Measurements from ENCODE around the gene MTOR.
A peak's percentile ranks its signal among the peaks of the same experiment; 100 is the strongest.

Gene MTOR

DNA sequence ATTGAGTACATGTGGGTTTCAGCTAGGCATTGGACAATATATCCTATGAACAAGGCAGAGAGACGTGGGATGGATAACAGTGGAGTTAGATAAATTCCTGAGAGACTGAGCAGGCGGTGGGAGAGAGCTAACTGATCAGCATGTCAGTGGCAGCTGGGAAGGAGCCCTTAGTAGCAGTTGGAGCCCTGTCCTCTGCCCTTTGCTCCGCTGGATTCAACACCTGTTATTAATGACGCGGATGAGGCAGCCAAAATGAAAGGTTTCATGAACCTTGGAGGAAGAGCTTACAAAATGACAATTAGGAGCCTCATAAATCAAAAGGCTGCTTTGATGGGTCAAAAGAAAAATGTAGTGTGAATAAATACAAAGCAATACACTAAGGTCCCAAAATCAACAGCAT, 26.7 kb upstream of the MTOR start:
- H3K36me3 ChIP-seq (ENCODE audit: insufficient read depth), result no peaks in the 10 kb centered on the region

DNA sequence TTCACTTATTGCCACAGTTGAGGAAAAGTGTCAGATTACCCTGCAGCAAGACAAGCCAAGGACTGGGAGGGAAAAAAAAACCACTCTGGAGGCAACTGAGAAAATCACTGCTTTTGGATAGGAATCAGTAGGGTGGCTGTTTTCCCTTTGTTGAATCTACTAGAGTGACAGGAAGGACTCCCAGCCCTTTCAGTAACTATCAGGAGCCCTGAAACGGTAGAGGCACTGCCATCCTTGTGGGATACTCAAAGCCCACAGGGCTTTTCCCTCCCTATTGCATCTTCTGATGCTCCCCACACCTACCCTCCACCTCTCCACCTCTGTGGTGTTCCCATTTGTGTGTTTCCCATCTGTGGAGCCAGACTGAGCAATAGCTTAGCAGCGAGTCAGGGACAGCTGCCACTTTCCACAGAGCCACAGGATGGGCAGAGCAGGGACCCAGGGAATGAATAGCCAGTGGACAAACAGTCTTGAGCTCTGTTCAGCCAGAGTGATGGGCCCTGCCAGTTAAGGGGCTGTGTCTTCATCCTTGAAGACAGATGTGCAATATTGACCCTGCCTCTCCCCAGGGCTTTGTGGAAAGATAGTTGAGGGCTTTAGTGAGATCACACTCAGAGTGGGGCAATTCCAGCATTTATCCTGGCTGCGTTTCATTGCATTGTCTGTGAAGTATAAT, 24.5 kb upstream of the MTOR start:
- Histone ChIP-seq H3K36me3 (ENCODE audit: insufficient read depth) (no peaks in the 10 kb centered on the region), H2AFZ (ENCODE audit: low read depth) (no peak overlapping the region), H3K4me3 (IDR thresholded peaks at IDR 0.05; ENCODE audit: insufficient read depth, low read depth, low read length) (no peak overlapping the region), H3K27me3 (ENCODE audit: insufficient read depth, low read depth) (no peaks in the 10 kb centered on the region), H3K4me2 (no peak overlapping the region), H3K9ac (no peak overlapping the region), H3K79me2 (ENCODE audit: insufficient read depth, low read depth) (0 out of 2 replicates have a peak, but pooled peaks cover 8% of the 10 kb centered on the region), H3K4me1 (ENCODE audit: low read depth, poor library complexity, severe bottlenecking) (no peaks in the 10 kb centered on the region), H4K20me1 (ENCODE audit: insufficient read depth) (no peaks in the 10 kb centered on the region), H3K27ac (no peak overlapping the region)
- TF ChIP-seq, protein P1, sequence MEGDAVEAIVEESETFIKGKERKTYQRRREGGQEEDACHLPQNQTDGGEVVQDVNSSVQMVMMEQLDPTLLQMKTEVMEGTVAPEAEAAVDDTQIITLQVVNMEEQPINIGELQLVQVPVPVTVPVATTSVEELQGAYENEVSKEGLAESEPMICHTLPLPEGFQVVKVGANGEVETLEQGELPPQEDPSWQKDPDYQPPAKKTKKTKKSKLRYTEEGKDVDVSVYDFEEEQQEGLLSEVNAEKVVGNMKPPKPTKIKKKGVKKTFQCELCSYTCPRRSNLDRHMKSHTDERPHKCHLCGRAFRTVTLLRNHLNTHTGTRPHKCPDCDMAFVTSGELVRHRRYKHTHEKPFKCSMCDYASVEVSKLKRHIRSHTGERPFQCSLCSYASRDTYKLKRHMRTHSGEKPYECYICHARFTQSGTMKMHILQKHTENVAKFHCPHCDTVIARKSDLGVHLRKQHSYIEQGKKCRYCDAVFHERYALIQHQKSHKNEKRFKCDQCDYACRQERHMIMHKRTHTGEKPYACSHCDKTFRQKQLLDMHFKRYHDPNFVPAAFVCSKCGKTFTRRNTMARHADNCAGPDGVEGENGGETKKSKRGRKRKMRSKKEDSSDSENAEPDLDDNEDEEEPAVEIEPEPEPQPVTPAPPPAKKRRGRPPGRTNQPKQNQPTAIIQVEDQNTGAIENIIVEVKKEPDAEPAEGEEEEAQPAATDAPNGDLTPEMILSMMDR (conservative IDR thresholded peaks at IDR 0.05; ENCODE audit: low read depth, low read length), result no peak

More for the DNA sequence above, 26.7 kb upstream of the MTOR start:
- TF ChIP-seq, protein P1 (conservative IDR thresholded peaks at IDR 0.05; ENCODE audit: low read depth, low read length), result no peak
- no peak overlapping the region for H2AFZ ChIP-seq (ENCODE audit: low read depth)
- no peaks in the 10 kb centered on the region for H3K4me1 ChIP-seq (ENCODE audit: low read depth, poor library complexity, severe bottlenecking)
- H4K20me1 ChIP-seq (ENCODE audit: insufficient read depth), result no peaks in the 10 kb centered on the region
- no peak overlapping the region for H3K4me3 ChIP-seq (IDR thresholded peaks at IDR 0.05; ENCODE audit: insufficient read depth, low read depth, low read length)
- no peak overlapping the region for H3K27ac ChIP-seq
- H3K27me3 ChIP-seq (ENCODE audit: insufficient read depth, low read depth), result no peaks in the 10 kb centered on the region
- no peak overlapping the region for H3K9ac ChIP-seq
- H3K79me2 ChIP-seq (ENCODE audit: insufficient read depth, low read depth), result no peaks in the 10 kb centered on the region
- no peak overlapping the region for H3K4me2 ChIP-seq

DNA sequence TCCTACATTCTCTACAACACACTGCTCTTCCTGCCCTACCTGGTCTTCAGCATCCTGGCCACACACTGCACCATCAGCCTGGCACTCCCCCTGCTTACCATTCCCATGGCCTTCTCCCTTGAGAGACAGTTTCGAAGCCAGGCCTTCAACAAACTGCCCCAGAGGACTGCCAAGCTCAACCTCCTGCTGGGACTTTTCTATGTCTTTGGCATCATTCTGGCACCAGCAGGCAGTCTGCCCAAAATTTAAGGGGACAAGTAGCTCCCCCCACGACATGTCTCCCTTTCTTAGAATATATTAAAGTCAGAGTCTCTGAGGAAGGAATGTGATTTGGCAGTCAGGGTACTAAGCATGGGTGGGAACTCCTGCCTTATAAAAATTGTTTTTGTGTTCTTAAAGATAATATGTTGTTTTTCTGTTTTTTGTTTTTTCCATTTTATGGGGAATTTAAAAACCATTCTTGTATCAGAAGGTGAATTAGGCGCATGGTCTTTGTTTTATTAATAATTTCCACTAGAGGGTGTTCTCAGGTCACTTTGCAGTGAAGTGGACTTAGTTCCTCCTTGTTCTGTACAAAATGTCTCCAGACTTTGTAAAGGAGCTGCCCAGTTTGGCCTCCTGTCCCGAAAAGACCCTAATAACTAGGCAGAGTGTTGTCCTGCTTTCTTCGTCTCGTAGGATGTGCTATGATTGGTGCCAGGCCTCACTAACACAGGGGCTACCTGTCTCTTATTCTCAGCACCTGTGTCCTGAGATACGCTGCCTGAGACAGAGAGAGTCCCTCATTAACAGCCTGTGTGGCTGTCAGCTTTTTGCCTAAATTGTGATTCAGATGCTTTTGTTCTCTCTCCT, 23.8 kb upstream of the MTOR start:
- Histone ChIP-seq H2AFZ (ENCODE audit: low read depth) (no peak overlapping the region), H3K36me3 (ENCODE audit: insufficient read depth) (no peaks in the 10 kb centered on the region), H3K4me2 (no peak overlapping the region), H4K20me1 (ENCODE audit: insufficient read depth) (no peaks in the 10 kb centered on the region), H3K79me2 (ENCODE audit: insufficient read depth, low read depth) (peaks cover 11% of the 10 kb centered on the region; the same call in 1 of the 2 replicates), H3K4me3 (IDR thresholded peaks at IDR 0.05; ENCODE audit: insufficient read depth, low read depth, low read length) (no peak overlapping the region), H3K27ac (no peak overlapping the region), H3K4me1 (ENCODE audit: low read depth, poor library complexity, severe bottlenecking) (no peaks in the 10 kb centered on the region), H3K27me3 (ENCODE audit: insufficient read depth, low read depth) (no peaks in the 10 kb centered on the region), H3K9ac (no peak overlapping the region)
- TF ChIP-seq, protein P1 (conservative IDR thresholded peaks at IDR 0.05; ENCODE audit: low read depth, low read length), result 0 out of 2 replicates have a peak, but pooled peaks have one; percentile 43

DNA sequence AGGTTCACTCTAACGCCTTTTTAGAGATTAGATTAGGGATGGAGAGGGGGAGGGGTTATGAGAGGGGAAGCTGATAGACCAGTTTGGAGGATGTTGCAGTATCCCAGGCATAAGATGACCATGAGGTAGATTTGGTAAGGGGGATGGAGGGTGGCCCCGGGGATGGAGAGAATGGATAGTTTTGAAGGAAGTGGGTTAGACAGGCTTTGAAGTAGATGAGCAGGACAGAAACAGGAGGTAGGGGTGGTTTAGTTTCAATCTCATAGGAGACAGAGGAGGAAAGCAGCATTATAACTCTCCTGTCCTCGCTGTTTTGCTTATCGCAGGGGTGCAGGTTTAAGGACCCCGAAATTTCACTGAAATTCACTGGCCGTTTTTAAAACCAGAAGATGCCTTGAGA, 22.4 kb upstream of the MTOR start:
- H3K9ac ChIP-seq, result no peak overlapping the region
- peaks cover 13% of the 10 kb centered on the region; the same call in 1 of the 2 replicates for H3K79me2 ChIP-seq (ENCODE audit: insufficient read depth, low read depth)
- H3K4me1 ChIP-seq (ENCODE audit: low read depth, poor library complexity, severe bottlenecking), result no peaks in the 10 kb centered on the region
- no peaks in the 10 kb centered on the region for H3K36me3 ChIP-seq (ENCODE audit: insufficient read depth)
- H3K27me3 ChIP-seq (ENCODE audit: insufficient read depth, low read depth), result no peaks in the 10 kb centered on the region
- H3K4me3 ChIP-seq (IDR thresholded peaks at IDR 0.05; ENCODE audit: insufficient read depth, low read depth, low read length), result no peak overlapping the region
- H3K27ac ChIP-seq, result no peak overlapping the region
- TF ChIP-seq, protein P1 (conservative IDR thresholded peaks at IDR 0.05; ENCODE audit: low read depth, low read length), result no peak
- H3K4me2 ChIP-seq, result no peak overlapping the region
- no peaks in the 10 kb centered on the region for H4K20me1 ChIP-seq (ENCODE audit: insufficient read depth)
- no peak overlapping the region for H2AFZ ChIP-seq (ENCODE audit: low read depth)

All from KMS-11 (cell line).